ENCODE measurements around the gene KLF15. TPM values are rescaled to one million over a fixed set of nuclear protein-coding genes. Genes with fewer than 3 reads are reported as not detected.

Gene KLF15
- total RNA-seq, 1 experiment from 2014 or later: 14.7 TPM

GRCh38 chr3:126390751-126391150 lies 33.5 kb upstream of the KLF15 start (continued):
- TF ChIP-seq, protein P1, sequence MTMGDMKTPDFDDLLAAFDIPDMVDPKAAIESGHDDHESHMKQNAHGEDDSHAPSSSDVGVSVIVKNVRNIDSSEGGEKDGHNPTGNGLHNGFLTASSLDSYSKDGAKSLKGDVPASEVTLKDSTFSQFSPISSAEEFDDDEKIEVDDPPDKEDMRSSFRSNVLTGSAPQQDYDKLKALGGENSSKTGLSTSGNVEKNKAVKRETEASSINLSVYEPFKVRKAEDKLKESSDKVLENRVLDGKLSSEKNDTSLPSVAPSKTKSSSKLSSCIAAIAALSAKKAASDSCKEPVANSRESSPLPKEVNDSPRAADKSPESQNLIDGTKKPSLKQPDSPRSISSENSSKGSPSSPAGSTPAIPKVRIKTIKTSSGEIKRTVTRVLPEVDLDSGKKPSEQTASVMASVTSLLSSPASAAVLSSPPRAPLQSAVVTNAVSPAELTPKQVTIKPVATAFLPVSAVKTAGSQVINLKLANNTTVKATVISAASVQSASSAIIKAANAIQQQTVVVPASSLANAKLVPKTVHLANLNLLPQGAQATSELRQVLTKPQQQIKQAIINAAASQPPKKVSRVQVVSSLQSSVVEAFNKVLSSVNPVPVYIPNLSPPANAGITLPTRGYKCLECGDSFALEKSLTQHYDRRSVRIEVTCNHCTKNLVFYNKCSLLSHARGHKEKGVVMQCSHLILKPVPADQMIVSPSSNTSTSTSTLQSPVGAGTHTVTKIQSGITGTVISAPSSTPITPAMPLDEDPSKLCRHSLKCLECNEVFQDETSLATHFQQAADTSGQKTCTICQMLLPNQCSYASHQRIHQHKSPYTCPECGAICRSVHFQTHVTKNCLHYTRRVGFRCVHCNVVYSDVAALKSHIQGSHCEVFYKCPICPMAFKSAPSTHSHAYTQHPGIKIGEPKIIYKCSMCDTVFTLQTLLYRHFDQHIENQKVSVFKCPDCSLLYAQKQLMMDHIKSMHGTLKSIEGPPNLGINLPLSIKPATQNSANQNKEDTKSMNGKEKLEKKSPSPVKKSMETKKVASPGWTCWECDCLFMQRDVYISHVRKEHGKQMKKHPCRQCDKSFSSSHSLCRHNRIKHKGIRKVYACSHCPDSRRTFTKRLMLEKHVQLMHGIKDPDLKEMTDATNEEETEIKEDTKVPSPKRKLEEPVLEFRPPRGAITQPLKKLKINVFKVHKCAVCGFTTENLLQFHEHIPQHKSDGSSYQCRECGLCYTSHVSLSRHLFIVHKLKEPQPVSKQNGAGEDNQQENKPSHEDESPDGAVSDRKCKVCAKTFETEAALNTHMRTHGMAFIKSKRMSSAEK (CRISPR knock-in tag; IDR thresholded peaks at IDR 0.05; ENCODE audit: borderline replicate concordance): no peak
- no peak for TF ChIP-seq KAT7 (CRISPR knock-in tag; IDR thresholded peaks at IDR 0.05; ENCODE audit: borderline replicate concordance)

DNA sequence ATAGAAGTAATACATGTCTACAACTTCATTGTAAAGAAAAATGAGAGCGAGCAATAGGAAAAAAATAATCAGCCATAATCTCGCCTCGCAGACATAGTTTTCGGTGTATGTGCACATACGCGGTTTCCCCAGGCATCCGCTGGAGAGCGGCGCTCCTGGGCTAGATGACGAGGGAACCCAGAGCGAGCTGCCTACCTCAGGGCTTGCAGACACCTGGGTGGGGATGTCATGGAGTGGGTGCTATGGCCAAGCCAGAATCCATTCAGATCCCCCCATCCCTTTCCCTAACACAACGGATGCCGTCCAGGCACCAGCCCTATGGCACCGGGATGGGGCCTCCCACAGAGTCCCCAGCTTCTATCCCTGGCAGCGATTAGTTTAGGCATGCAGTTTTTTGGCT lies 33.0 kb upstream of the KLF15 start:
- ChIA-PET POLR2A (no interaction called here), CTCF (interaction anchor here (0.9 to 3.2 kb wide), 4 partner anchors 27 to 257 kb away, joined by 3 to 18 read pairs (median 9); no protein-coding TSS in a partner anchor)
- H3K36me3 Mint-ChIP-seq: no peaks in the 10 kb centered on the region
- H3K9me3 Mint-ChIP-seq: no peaks in the 10 kb centered on the region
- ATAC-seq: no peak
- DNase-seq (ENCODE audit: low spot score): no peak
- H3K27ac Mint-ChIP-seq: no peak overlapping the region
- peaks cover 17% of the 10 kb centered on the region for H3K4me1 Mint-ChIP-seq
- H3K27me3 Mint-ChIP-seq (ENCODE audit: low read depth): peaks cover 44% of the 10 kb centered on the region
- H3K4me3 Mint-ChIP-seq: no peak overlapping the region
- TF ChIP-seq KAT7 (CRISPR knock-in tag; IDR thresholded peaks at IDR 0.05; ENCODE audit: borderline replicate concordance) (no peak), HMGA2 (CRISPR knock-in tag; IDR thresholded peaks at IDR 0.05) (no peak), ESRRA (CRISPR knock-in tag; IDR thresholded peaks at IDR 0.05; ENCODE audit: borderline replicate concordance) (no peak), ZNF671 (CRISPR knock-in tag; IDR thresholded peaks at IDR 0.05) (no peak), ZNF425 (CRISPR knock-in tag; conservative IDR thresholded peaks at IDR 0.05) (no peak), FOXP1 (CRISPR knock-in tag; IDR thresholded peaks at IDR 0.05; ENCODE audit: borderline replicate concordance) (no peak), MAX (CRISPR knock-in tag; IDR thresholded peaks at IDR 0.05) (no peak), CDX4 (CRISPR knock-in tag; IDR thresholded peaks at IDR 0.05; ENCODE audit: borderline replicate concordance) (no peak), JUN (CRISPR knock-in tag; IDR thresholded peaks at IDR 0.05) (no peak), PRRX2 (CRISPR knock-in tag; IDR thresholded peaks at IDR 0.05) (no peak)
- TF ChIP-seq, protein P2, sequence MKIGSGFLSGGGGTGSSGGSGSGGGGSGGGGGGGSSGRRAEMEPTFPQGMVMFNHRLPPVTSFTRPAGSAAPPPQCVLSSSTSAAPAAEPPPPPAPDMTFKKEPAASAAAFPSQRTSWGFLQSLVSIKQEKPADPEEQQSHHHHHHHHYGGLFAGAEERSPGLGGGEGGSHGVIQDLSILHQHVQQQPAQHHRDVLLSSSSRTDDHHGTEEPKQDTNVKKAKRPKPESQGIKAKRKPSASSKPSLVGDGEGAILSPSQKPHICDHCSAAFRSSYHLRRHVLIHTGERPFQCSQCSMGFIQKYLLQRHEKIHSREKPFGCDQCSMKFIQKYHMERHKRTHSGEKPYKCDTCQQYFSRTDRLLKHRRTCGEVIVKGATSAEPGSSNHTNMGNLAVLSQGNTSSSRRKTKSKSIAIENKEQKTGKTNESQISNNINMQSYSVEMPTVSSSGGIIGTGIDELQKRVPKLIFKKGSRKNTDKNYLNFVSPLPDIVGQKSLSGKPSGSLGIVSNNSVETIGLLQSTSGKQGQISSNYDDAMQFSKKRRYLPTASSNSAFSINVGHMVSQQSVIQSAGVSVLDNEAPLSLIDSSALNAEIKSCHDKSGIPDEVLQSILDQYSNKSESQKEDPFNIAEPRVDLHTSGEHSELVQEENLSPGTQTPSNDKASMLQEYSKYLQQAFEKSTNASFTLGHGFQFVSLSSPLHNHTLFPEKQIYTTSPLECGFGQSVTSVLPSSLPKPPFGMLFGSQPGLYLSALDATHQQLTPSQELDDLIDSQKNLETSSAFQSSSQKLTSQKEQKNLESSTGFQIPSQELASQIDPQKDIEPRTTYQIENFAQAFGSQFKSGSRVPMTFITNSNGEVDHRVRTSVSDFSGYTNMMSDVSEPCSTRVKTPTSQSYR (CRISPR knock-in tag; IDR thresholded peaks at IDR 0.05): no peak
- TF ChIP-seq, protein P3, sequence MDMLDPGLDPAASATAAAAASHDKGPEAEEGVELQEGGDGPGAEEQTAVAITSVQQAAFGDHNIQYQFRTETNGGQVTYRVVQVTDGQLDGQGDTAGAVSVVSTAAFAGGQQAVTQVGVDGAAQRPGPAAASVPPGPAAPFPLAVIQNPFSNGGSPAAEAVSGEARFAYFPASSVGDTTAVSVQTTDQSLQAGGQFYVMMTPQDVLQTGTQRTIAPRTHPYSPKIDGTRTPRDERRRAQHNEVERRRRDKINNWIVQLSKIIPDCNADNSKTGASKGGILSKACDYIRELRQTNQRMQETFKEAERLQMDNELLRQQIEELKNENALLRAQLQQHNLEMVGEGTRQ (CRISPR knock-in tag; IDR thresholded peaks at IDR 0.05): no peak
- TF ChIP-seq, protein P4, sequence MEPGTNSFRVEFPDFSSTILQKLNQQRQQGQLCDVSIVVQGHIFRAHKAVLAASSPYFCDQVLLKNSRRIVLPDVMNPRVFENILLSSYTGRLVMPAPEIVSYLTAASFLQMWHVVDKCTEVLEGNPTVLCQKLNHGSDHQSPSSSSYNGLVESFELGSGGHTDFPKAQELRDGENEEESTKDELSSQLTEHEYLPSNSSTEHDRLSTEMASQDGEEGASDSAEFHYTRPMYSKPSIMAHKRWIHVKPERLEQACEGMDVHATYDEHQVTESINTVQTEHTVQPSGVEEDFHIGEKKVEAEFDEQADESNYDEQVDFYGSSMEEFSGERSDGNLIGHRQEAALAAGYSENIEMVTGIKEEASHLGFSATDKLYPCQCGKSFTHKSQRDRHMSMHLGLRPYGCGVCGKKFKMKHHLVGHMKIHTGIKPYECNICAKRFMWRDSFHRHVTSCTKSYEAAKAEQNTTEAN (CRISPR knock-in tag; IDR thresholded peaks at IDR 0.05): no peak
- TF ChIP-seq, protein P5, sequence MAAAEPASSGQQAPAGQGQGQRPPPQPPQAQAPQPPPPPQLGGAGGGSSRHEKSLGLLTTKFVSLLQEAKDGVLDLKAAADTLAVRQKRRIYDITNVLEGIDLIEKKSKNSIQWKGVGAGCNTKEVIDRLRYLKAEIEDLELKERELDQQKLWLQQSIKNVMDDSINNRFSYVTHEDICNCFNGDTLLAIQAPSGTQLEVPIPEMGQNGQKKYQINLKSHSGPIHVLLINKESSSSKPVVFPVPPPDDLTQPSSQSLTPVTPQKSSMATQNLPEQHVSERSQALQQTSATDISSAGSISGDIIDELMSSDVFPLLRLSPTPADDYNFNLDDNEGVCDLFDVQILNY (CRISPR knock-in tag; IDR thresholded peaks at IDR 0.05): no peak
- TF ChIP-seq, protein P6, sequence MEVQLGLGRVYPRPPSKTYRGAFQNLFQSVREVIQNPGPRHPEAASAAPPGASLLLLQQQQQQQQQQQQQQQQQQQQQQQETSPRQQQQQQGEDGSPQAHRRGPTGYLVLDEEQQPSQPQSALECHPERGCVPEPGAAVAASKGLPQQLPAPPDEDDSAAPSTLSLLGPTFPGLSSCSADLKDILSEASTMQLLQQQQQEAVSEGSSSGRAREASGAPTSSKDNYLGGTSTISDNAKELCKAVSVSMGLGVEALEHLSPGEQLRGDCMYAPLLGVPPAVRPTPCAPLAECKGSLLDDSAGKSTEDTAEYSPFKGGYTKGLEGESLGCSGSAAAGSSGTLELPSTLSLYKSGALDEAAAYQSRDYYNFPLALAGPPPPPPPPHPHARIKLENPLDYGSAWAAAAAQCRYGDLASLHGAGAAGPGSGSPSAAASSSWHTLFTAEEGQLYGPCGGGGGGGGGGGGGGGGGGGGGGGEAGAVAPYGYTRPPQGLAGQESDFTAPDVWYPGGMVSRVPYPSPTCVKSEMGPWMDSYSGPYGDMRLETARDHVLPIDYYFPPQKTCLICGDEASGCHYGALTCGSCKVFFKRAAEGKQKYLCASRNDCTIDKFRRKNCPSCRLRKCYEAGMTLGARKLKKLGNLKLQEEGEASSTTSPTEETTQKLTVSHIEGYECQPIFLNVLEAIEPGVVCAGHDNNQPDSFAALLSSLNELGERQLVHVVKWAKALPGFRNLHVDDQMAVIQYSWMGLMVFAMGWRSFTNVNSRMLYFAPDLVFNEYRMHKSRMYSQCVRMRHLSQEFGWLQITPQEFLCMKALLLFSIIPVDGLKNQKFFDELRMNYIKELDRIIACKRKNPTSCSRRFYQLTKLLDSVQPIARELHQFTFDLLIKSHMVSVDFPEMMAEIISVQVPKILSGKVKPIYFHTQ (CRISPR knock-in tag; IDR thresholded peaks at IDR 0.05): no peak

All from WTC11 (cell line).